ENCODE measurements around the gene BHMT2.

GRCh38 chr5:79042188-79042587, 27.4 kb upstream of the BHMT2 start:
- TF ChIP-seq, protein P1, sequence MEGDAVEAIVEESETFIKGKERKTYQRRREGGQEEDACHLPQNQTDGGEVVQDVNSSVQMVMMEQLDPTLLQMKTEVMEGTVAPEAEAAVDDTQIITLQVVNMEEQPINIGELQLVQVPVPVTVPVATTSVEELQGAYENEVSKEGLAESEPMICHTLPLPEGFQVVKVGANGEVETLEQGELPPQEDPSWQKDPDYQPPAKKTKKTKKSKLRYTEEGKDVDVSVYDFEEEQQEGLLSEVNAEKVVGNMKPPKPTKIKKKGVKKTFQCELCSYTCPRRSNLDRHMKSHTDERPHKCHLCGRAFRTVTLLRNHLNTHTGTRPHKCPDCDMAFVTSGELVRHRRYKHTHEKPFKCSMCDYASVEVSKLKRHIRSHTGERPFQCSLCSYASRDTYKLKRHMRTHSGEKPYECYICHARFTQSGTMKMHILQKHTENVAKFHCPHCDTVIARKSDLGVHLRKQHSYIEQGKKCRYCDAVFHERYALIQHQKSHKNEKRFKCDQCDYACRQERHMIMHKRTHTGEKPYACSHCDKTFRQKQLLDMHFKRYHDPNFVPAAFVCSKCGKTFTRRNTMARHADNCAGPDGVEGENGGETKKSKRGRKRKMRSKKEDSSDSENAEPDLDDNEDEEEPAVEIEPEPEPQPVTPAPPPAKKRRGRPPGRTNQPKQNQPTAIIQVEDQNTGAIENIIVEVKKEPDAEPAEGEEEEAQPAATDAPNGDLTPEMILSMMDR (IDR thresholded peaks at IDR 0.05): no peak
- TF ChIP-seq POLR2A (IDR thresholded peaks at IDR 0.05): no peak

Data from uterus (tissue), 2 donors.